ENCODE data around the gene NPW.

DNA sequence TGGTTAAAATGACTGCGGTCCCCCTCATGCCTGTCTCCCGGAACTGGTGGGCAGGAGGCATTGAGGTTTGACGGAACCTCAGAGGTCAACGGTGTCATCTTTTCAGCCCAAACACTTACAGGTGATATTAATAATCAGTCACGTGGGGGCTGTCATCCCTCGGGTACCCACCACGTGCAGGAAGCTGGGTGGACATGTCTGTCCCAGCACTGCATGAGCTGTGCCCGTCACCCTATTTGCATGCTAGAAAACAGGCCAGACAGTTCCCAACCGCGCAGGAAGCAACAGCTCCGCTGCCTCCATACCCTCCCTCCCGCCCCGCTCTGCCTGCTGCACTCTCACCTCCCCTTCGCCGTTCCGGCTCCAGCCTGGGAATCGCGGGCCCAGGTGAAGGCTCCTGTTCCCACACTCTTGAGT lies 28.4 kb upstream of the NPW start:
- TF ChIP-seq, protein P1, sequence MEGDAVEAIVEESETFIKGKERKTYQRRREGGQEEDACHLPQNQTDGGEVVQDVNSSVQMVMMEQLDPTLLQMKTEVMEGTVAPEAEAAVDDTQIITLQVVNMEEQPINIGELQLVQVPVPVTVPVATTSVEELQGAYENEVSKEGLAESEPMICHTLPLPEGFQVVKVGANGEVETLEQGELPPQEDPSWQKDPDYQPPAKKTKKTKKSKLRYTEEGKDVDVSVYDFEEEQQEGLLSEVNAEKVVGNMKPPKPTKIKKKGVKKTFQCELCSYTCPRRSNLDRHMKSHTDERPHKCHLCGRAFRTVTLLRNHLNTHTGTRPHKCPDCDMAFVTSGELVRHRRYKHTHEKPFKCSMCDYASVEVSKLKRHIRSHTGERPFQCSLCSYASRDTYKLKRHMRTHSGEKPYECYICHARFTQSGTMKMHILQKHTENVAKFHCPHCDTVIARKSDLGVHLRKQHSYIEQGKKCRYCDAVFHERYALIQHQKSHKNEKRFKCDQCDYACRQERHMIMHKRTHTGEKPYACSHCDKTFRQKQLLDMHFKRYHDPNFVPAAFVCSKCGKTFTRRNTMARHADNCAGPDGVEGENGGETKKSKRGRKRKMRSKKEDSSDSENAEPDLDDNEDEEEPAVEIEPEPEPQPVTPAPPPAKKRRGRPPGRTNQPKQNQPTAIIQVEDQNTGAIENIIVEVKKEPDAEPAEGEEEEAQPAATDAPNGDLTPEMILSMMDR (IDR thresholded peaks at IDR 0.05; ENCODE audit: low read depth, low read length), result no peak
- no peak for TF ChIP-seq EZH2phosphoT487 (IDR thresholded peaks at IDR 0.05; ENCODE audit: low read depth)
